Smooth muscle cell (in vitro differentiated cells): Measurements from ENCODE around the gene CANT1. TPM values are rescaled to one million over a fixed set of nuclear protein-coding genes. Genes with fewer than 3 reads are reported as not detected.

ENCODE experiments used
- DNase-seq: peaks from one replicate; lab custom pipeline; 2025; ENCODE audit not compliant: unreplicated experiment; lab: John Stamatoyannopoulos, UW
- H2AFZ ChIP-seq: fragments of 200-600 bp; sonication (generic); 2 replicates; pipeline ENCODE4 v1.6.0; 2016; ENCODE audit warnings: antibody characterized with exemption, low read depth, mild to moderate bottlenecking
- H3F3A ChIP-seq: fragments of 200-600 bp; sonication (generic); 2 replicates; pipeline ENCODE4 v1.6.0; 2017; ENCODE audit warnings: antibody characterized with exemption, low read depth
- H3K27ac ChIP-seq: fragments of 200-600 bp; sonication (generic); 2 replicates; pipeline ENCODE4 v1.5.1; 2016; ENCODE audit warnings: low read depth, mild to moderate bottlenecking
- H3K27me3 ChIP-seq: fragments of 200-600 bp; sonication (generic); 2 replicates; pipeline ENCODE4 v1.6.1; 2016; ENCODE audit warnings: low read depth, mild to moderate bottlenecking
- H3K36me3 ChIP-seq: fragments of 200-600 bp; sonication (generic); 2 replicates; pipeline ENCODE4 v1.5.1; 2016; ENCODE audit warnings: low read depth
- H3K4me1 ChIP-seq: fragments of 200-600 bp; sonication (generic); 2 replicates; pipeline ENCODE4 v1.5.1; 2016; ENCODE audit warnings: low read depth
- H3K4me2 ChIP-seq: fragments of 200-600 bp; sonication (generic); 2 replicates; pipeline ENCODE4 v1.6.0; 2016; ENCODE audit warnings: mild to moderate bottlenecking
- H3K4me3 ChIP-seq: fragments of 200-600 bp; sonication (generic); 2 replicates; pipeline ENCODE4 v1.5.1; 2016; ENCODE audit warnings: mild to moderate bottlenecking
- H3K79me2 ChIP-seq: fragments of 200-600 bp; sonication (generic); 2 replicates; pipeline ENCODE4 v1.6.0; 2016; ENCODE audit warnings: low read depth, mild to moderate bottlenecking
- H3K9ac ChIP-seq: fragments of 200-600 bp; sonication (generic); 2 replicates; pipeline ENCODE4 v1.6.0; 2016; ENCODE audit warnings: low read depth
- H3K9me3 ChIP-seq: fragments of 200-600 bp; sonication (generic); replicated peaks from 2 replicates; pipeline ENCODE4 v1.5.1; 2016; ENCODE audit warnings: low read depth
- H4K20me1 ChIP-seq: fragments of 200-600 bp; sonication (generic); 2 replicates; pipeline ENCODE4 v1.6.0; 2016; ENCODE audit warnings: low read depth
- WGBS: methylation state at CpG from one replicate; pipeline ENCODE4 v1.1.7; 2016; ENCODE audit warnings: low lambda C conversion rate; 5-methylcytosine and 5-hydroxymethylcytosine counted together
- polyA plus RNA-seq: library from polyadenylated mRNA; unstranded; fragments of >200 nt; fragmentation: Nextera tagmentation; extraction: Ambion mirVana; gene quantifications from 2 replicates; pipeline ENCODE4 v1.2.1, GENCODE V29; 2016
- total RNA-seq: library from RNA; depleted of rRNA; stranded (reverse); fragments of >200 nt; gene quantifications from 2 replicates; pipeline ENCODE4 v1.2.3, GENCODE V29; 2014
- TF ChIP-seq, protein P1 (sequence below): fragments of 200-600 bp; sonication (generic); IDR thresholded peaks from 2 replicates; pipeline ENCODE4 v1.5.1; 2017; ENCODE audit warnings: borderline replicate concordance, mild to moderate bottlenecking, antibody characterized with exemption; ENCODE audit not compliant: insufficient read depth, poor library complexity, severe bottlenecking

The CANT1 gene
- total and polyA plus RNA-seq, 2 experiments from 2014 or later, result 38.3 to 42.1 TPM

DNA sequence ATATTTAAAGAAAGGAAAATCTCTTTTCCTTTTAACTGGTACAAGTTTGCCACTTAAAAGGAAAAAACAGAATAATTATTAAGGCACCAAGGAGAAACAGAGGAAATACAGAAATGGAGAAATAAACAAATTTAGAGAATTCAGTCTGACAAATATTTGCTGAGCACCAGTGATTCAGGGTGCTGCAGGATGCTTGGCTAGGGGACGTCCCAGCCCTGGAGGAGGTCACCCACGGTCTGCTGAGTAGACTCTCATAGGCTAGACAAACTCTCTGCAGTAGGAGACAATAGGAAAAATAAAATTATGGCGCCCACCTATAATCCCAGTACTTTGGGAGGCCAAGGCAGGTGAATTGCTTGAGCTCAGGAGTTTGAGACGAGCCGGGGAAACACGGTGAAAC, 30.3 kb upstream of the CANT1 start:
- H2AFZ ChIP-seq, result no peak overlapping the region
- H3K9me3 ChIP-seq, result no peaks in the 10 kb centered on the region
- no peak overlapping the region for H3K4me3 ChIP-seq
- no peaks in the 10 kb centered on the region for H3K79me2 ChIP-seq
- H3K9ac ChIP-seq, result no peak overlapping the region
- no peak for DNase-seq
- H3K27me3 ChIP-seq, result no peaks in the 10 kb centered on the region
- no peak overlapping the region for H3K27ac ChIP-seq
- no peaks in the 10 kb centered on the region for H3F3A ChIP-seq
- H3K4me1 ChIP-seq, result peaks cover 9% of the 10 kb centered on the region
- WGBS, result 88% methylated on average over 6 of the region's 6 CpGs
- no peaks in the 10 kb centered on the region for H4K20me1 ChIP-seq
- TF ChIP-seq, protein P1, sequence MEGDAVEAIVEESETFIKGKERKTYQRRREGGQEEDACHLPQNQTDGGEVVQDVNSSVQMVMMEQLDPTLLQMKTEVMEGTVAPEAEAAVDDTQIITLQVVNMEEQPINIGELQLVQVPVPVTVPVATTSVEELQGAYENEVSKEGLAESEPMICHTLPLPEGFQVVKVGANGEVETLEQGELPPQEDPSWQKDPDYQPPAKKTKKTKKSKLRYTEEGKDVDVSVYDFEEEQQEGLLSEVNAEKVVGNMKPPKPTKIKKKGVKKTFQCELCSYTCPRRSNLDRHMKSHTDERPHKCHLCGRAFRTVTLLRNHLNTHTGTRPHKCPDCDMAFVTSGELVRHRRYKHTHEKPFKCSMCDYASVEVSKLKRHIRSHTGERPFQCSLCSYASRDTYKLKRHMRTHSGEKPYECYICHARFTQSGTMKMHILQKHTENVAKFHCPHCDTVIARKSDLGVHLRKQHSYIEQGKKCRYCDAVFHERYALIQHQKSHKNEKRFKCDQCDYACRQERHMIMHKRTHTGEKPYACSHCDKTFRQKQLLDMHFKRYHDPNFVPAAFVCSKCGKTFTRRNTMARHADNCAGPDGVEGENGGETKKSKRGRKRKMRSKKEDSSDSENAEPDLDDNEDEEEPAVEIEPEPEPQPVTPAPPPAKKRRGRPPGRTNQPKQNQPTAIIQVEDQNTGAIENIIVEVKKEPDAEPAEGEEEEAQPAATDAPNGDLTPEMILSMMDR, result no peak
- no peak overlapping the region for H3K4me2 ChIP-seq
- no peaks in the 10 kb centered on the region for H3K36me3 ChIP-seq

DNA sequence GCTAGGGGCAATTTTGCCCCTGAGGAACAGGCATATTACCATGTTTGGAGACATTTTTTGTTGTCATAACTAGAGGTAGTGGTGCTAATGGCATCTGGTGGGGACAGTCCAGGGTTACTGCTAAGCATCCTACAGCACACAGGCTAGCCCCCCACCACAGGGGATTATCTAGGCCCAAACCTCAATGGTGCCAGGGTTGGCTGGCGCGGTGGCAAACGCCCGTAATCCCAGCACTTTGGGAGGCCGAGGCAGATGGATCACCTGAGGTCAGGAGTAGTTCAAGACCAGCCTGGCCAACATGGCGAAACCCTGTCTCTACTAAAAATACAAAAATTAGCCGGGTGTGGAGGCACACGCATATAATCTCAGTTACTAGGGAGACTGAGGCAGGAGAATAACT, 29.6 kb upstream of the CANT1 start:
- no peak overlapping the region for H3K4me3 ChIP-seq
- no peaks in the 10 kb centered on the region for H3K36me3 ChIP-seq
- no peak overlapping the region for H2AFZ ChIP-seq
- H3K79me2 ChIP-seq, result no peaks in the 10 kb centered on the region
- no peak overlapping the region for H3K4me2 ChIP-seq
- H3K9me3 ChIP-seq, result no peaks in the 10 kb centered on the region
- no peaks in the 10 kb centered on the region for H3F3A ChIP-seq
- DNase-seq, result no peak
- TF ChIP-seq, protein P1, result no peak
- no peaks in the 10 kb centered on the region for H3K27me3 ChIP-seq
- H3K27ac ChIP-seq, result peak overlapping the region; percentile 56
- 94% methylated on average over 8 of the region's 8 CpGs for WGBS
- peaks cover 9% of the 10 kb centered on the region for H3K4me1 ChIP-seq
- H4K20me1 ChIP-seq, result no peaks in the 10 kb centered on the region
- H3K9ac ChIP-seq, result no peak overlapping the region

DNA sequence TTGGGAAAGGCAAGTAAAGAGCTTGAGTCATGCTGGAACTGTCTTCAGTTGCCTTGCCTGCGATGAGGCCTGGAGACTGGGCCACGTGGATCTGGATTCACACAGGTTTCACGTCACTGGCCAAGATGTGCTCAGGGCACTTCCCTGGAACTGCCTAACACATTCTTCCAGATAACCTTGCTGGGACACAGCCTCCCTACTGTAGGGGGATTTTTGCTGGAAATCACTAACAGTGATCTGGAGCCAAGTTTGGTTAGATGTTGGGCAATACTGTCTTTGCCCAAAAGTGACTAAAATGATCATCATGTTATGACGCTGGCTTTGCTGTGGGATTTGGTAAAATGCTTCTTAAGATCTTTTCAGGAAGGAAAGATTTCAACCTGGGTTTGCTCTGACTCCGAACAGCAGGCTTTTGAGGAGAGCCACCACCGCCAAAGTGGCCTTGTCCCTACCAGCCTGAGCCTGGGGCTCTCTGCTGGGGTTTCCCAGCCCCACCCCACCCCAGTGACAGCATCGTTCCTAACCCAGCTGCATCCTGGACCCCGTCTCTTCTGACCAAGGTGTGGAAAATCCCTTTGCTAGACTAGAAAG, 29.1 kb upstream of the CANT1 start:
- H3K9ac ChIP-seq, result no peak overlapping the region
- TF ChIP-seq, protein P1, result no peak

DNA sequence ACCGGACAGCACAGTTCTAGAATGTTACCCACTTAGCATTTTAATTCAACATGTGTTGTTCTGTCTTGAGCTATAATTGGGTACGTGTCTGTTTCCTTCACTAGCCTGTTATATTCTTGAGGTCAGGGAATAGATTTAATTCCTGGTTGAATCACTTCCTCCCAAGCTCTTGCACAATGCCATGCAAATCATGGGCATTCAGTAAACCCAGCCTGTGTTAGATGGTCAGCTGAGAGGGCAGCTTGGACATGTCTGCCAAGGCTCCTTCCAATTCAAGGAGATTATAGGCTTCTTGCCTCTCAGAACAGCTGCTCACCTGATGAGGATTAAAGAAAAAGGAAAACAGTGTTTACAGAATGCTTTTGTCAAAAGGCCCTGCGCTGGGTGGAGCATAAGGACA, 27.0 kb upstream of the CANT1 start:
- Histone ChIP-seq H3K9me3 (no peaks in the 10 kb centered on the region), H3F3A (no peaks in the 10 kb centered on the region), H3K36me3 (no peaks in the 10 kb centered on the region), H3K4me3 (no peak overlapping the region), H4K20me1 (no peaks in the 10 kb centered on the region), H3K4me2 (peak overlapping the region; percentile 57), H3K9ac (no peak overlapping the region), H3K79me2 (no peaks in the 10 kb centered on the region), H3K4me1 (peaks cover 9% of the 10 kb centered on the region), H2AFZ (no peak overlapping the region), H3K27me3 (no peaks in the 10 kb centered on the region), H3K27ac (peak overlapping the region; percentile 47)
- DNase-seq, result no peak
- TF ChIP-seq, protein P1, result no peak
- 54% methylated on average over 3 of the region's 3 CpGs for WGBS

More for the DNA sequence above, 29.1 kb upstream of the CANT1 start:
- no peaks in the 10 kb centered on the region for H3K9me3 ChIP-seq
- H4K20me1 ChIP-seq, result no peaks in the 10 kb centered on the region
- DNase-seq, result no peak
- 67% methylated on average over 8 of the region's 8 CpGs for WGBS
- H3K36me3 ChIP-seq, result no peaks in the 10 kb centered on the region
- no peaks in the 10 kb centered on the region for H3K79me2 ChIP-seq
- peak overlapping the region; percentile 56 for H3K27ac ChIP-seq
- no peaks in the 10 kb centered on the region for H3K27me3 ChIP-seq
- no peak overlapping the region for H3K4me3 ChIP-seq
- no peak overlapping the region for H3K4me2 ChIP-seq
- no peaks in the 10 kb centered on the region for H3F3A ChIP-seq
- H3K4me1 ChIP-seq, result peaks cover 9% of the 10 kb centered on the region
- H2AFZ ChIP-seq, result no peak overlapping the region
